HG03060 (cell line): ENCODE results near the gene OTX1.
A peak's percentile ranks its signal among the peaks of the same experiment; 100 is the strongest.
"Not testable (repeated sequence)": the region's sequence is repeated elsewhere in the genome, so short reads cannot be mapped to it uniquely, and the experiment has no call there.

Source experiments
- ATAC-seq: cut with Tn5 transposase; IDR thresholded peaks from one replicate; pipeline ENCODE4 v1.9.1; 2021; ENCODE audit warnings: low read depth, moderate number of reproducible peaks; ENCODE audit not compliant: unreplicated experiment

The OTX1 gene

GRCh38 chr2:63050334-63051041 is at the start of gene OTX1:
Gene OTX1 (plus strand): TSS chr2:63050830. CDS start chr2:63052991, 2,161 bp downstream.
- ATAC-seq = peak; percentile 74

- no peak for ATAC-seq
Observed at GRCh38 chr2:63001576-63001975, 49.1 kb upstream of the OTX1 start.

DNA sequence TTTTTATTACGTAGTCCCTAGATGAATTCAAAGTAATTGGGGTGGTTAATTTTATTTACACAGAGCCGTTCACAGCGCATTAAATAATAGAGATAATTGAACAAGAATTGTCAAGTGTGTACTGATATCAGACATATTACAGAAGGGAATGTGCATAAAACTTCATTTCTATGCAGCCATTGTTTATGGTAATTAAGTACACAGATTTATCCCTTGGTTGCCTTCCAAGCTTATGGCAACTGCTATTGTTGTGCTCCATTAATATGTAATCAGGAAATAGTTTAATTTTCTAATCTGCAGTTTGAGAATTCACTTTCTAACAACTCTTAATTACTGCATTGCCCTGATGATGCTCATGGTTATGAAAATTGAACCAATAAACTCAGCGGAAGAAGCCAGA is 47.3 kb upstream of the OTX1 start:
- no peak for ATAC-seq

- no peak for ATAC-seq
Observed at GRCh38 chr2:63007813-63008458, 42.7 kb upstream of the OTX1 start.

GRCh38 chr2:63008838-63009237 is 41.8 kb upstream of the OTX1 start:
- ATAC-seq = no peak

- no peak for ATAC-seq
Observed at GRCh38 chr2:63009490-63009889, 41.1 kb upstream of the OTX1 start.

DNA sequence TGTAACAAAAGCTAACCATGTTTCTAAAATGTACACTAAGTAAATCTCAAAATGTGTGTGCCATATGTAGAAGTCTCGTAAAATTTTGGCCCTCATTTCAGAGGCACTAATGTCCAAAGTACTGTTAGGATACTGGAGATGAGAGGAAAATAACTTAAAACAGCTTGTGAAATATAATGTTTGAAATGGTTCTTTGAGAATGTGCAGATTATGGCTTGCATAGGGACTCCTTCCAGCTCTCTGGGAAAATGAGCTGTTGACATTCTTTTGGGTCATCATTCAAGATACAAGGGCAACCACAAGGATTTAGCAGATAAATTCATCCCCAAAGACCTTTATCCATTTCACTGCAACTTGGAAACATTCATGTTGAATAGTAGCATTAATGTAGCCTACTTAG is 38.1 kb upstream of the OTX1 start:
- ATAC-seq = no peak

DNA sequence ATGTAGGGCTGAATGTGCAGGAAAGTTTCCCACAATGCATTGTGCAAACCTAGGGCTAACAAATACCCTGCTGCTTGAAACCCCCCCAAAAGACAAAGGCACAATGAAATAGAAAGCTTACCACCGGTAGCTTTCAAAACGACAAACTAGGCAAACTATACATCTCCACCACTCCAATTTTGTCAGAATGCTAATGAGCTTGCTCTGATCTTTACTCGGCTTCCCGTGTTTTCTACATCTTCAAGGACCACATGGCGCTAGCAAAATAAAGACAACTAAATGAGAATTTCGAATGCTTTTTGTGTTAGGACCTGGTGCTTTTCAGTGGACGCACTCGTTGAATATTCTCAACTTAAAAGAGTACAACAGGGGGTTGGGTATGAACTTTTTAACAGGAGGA is 37.2 kb upstream of the OTX1 start:
- ATAC-seq = no peak

GRCh38 chr2:63015389-63015788 is 35.2 kb upstream of the OTX1 start:
- no peak for ATAC-seq

DNA sequence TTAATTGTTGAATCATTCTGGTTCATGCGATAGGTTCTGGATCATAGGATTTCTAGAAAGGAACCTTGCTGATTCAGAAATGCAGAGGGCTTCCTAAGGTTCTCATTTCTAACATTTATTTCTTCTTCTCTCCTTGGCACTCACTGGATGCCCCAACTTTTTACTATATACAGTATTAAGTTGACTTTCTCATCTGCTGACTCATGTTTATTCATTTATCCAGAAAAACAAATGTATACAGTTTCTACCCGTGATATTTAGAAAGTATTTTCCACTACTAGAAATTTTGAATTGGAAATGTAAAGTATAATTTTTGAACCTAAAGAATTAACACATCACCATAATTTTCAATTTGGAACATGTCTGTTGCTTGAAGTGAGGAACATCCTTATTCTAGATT is 32.2 kb upstream of the OTX1 start:
- no peak for ATAC-seq

- ATAC-seq = not testable (repeated sequence)
Observed at GRCh38 chr2:63019686-63020085, 30.9 kb upstream of the OTX1 start.

DNA sequence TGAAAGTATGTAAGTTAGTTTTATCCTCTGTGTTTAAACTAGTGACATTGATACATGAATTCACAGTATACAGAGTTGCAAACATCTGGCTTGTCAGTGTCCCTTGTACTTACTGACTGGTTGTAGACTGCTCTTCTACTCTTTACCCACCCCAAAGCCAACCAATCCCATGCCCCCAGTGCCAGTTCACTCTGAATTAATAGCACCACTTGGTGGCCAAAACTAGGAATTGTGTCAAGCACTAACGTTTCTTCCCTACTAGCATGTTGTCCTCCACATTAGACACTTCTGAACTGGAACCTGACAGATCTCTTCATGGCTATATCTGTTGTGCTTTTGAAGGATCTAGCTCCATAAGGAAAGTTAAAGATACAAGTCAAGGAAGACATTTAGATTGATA is 27.2 kb upstream of the OTX1 start:
- no peak for ATAC-seq

GRCh38 chr2:63027220-63027619 is 23.4 kb upstream of the OTX1 start:
- ATAC-seq = no peak

GRCh38 chr2:63029058-63029457 is 21.6 kb upstream of the OTX1 start:
- no peak for ATAC-seq

DNA sequence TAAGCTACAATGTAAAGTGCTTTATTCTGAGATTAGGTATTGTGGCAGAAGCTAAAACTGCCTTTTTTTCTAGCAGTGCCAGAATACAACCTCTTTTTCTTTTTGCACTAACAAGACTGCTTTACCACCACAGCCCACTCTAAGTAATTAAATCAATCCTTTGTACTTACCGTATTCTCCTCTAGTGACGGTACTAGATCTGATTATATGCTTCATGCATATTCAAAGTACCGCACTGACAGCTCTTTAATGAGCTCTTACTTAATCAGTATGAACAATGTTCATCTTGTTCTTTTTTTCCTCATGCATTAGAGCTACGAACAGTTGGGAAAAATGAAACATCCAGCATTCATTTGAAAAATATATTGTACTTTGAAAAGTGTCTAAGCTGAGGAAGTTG is 16.1 kb upstream of the OTX1 start:
- no peak for ATAC-seq

GRCh38 chr2:63035169-63035568 is 15.5 kb upstream of the OTX1 start:
- ATAC-seq = no peak

GRCh38 chr2:63035660-63036059 is 15.0 kb upstream of the OTX1 start:
- ATAC-seq = no peak

GRCh38 chr2:63038034-63038433 is 12.6 kb upstream of the OTX1 start:
- ATAC-seq = no peak

- no peak for ATAC-seq
Observed at GRCh38 chr2:63040586-63040985, 10.0 kb upstream of the OTX1 start.

- no peak for ATAC-seq
Observed at GRCh38 chr2:63041592-63041991, 9.0 kb upstream of the OTX1 start.

DNA sequence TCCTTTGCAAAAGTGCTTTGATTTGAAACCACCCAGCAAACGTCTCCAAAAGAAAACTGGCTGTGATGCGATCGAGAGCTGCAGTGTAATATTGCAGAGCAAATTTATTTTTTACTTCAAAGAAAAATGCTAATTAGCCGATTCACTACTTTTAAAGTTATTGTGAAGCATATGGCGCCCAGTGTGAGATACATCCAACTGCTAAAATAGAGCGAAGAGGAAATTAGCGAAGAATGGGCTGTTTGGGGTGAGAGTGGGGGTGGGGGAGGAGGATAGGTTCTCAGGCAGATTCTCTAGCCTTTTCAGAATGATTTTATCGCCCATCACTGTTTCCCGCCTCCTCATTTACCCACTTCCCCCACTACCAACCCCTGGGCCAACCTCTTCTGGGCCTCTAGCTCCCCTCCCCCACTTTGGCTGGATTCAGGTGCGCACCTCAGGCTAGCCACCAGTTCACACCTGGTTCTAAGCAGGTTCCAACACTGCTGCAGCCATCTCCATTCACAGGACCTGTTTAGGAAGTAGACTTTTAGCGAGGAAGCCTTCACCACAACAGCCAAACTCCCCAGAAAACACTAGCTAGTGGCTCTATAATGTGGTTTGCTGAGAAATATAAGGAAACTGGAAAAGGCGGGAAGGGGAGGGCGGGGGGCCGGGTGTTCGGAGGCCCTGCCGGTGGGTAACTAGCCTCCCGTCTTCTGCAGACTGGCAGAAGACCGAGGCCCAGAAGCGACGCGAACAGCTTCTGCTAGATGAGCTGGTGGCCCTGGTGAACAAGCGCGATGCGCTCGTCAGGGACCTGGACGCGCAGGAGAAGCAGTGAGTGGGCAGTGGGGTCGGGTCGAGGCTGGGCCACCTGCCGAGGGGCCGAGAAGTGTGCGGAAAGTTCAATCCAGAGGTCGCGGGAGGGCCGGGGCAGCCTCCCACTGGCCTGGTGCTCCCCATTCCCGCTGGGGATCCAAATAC is 6.0 kb upstream of the OTX1 start:
- ATAC-seq = no peak
